ENCODE measurements around the gene NACC2. TPM values are rescaled to one million over a fixed set of nuclear protein-coding genes. Genes with fewer than 3 reads are reported as not detected.

Gene NACC2
- total and polyA plus RNA-seq, 9 of the 15 experiments (the other 6 are each of a cell fraction or from before 2014, with no cell fraction given): 0.70 to 25.1 (median 5.6) TPM

- TF ChIP-seq ZNF407 (IDR thresholded peaks at IDR 0.05; ENCODE audit: low read depth): no peak
- TF ChIP-seq ZSCAN29 (IDR thresholded peaks at IDR 0.05): no peak
- TF ChIP-seq ELF1 (tag; IDR thresholded peaks at IDR 0.05): no peak
- TF ChIP-seq ZNF436 (CRISPR knock-in tag; IDR thresholded peaks at IDR 0.05): no peak
- no peak for TF ChIP-seq E2F4 (CRISPR knock-in tag; IDR thresholded peaks at IDR 0.05; ENCODE audit: low read depth)
- no peak for TF ChIP-seq E2F1 (CRISPR knock-in tag; IDR thresholded peaks at IDR 0.05)
- no peak for TF ChIP-seq POLR2B (IDR thresholded peaks at IDR 0.05; ENCODE audit: low read depth, partially characterized antibody)
- no peak for TF ChIP-seq ZKSCAN1 (IDR thresholded peaks at IDR 0.05; ENCODE audit: low read depth, low read length)
- peak; percentile 99 for TF ChIP-seq GABPA (tag; conservative IDR thresholded peaks at IDR 0.05; ENCODE audit: low read depth)
- TF ChIP-seq HCFC1 (IDR thresholded peaks at IDR 0.05; ENCODE audit: low read depth, low read length): peak; percentile 96
- no peak for TF ChIP-seq ZNF551 (CRISPR knock-in tag; IDR thresholded peaks at IDR 0.05)
- TF ChIP-seq JUNB (CRISPR knock-in tag; conservative IDR thresholded peaks at IDR 0.05): no peak
- no peak for TF ChIP-seq ZNF592 (IDR thresholded peaks at IDR 0.05)
- no peak for TF ChIP-seq KDM4B (IDR thresholded peaks at IDR 0.05; ENCODE audit: borderline replicate concordance in 2 of 2, low read depth in 1 of 2)
- TF ChIP-seq MCM3 (IDR thresholded peaks at IDR 0.05): no peak
These were observed 133.8 kb downstream of the NACC2 start, which contains the start of gene UBAC1 (continued) for GRCh38 chr9:135961277-135961715.

Measured in K562 (cell line).